ENCODE results near the gene CHD3. TPM values are rescaled to one million over a fixed set of nuclear protein-coding genes. Genes with fewer than 3 reads are reported as not detected.
A peak's percentile ranks its signal among the peaks of the same experiment; 100 is the strongest.

CHD3 gene
- total and polyA plus RNA-seq, 2 donors from 2014 or later: 41.5 to 94.6 TPM

DNA sequence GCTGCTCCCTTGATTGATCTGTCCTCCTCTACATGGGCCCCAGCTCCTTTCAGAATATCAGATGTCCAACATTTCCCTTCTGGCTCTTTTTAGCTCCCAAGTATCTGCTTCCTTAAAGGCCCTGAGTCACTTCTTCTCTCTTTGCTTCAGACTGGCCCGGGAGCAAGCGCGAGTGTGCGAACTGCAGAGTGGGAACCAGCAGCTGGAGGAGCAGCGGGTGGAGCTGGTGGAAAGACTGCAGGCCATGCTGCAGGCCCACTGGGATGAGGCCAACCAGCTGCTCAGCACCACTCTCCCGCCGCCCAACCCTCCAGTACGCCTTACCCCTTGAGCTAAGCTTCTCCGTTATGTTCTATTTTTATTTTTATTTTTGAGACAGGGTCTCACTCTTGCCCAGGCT is 55.7 kb downstream of the CHD3 start:
- Histone ChIP-seq H3K27me3 (ENCODE audit: control insufficient read depth, insufficient read depth, low read length) (no peaks in the 10 kb centered on the region), H3K4me3 (ENCODE audit: low read length in 3 of 3) (no peak overlapping the region), H3K36me3 (ENCODE audit: control insufficient read depth in 2 of 3, insufficient read depth in 3 of 3, low read length in 3 of 3) (peaks cover 11 to 53% (median 44%) of the 10 kb centered on the region in 3 donors), H3K9ac (ENCODE audit: low read length in 3 of 3) (no peak overlapping the region), H3K27ac (ENCODE audit: low read depth in 2 of 2, low read length in 2 of 2) (no peak overlapping the region), H3K4me1 (ENCODE audit: control insufficient read depth in 2 of 3, insufficient read depth in 2 of 3, low read depth in 1 of 3, low read length in 3 of 3) (no peaks in the 10 kb centered on the region), H3K9me3 (ENCODE audit: control insufficient read depth in 2 of 3, insufficient read depth in 1 of 3, low read length in 3 of 3) (no peaks in the 10 kb centered on the region)
- intact Hi-C loops (cut with DNase I): no loop called here
- TF ChIP-seq, protein P1, sequence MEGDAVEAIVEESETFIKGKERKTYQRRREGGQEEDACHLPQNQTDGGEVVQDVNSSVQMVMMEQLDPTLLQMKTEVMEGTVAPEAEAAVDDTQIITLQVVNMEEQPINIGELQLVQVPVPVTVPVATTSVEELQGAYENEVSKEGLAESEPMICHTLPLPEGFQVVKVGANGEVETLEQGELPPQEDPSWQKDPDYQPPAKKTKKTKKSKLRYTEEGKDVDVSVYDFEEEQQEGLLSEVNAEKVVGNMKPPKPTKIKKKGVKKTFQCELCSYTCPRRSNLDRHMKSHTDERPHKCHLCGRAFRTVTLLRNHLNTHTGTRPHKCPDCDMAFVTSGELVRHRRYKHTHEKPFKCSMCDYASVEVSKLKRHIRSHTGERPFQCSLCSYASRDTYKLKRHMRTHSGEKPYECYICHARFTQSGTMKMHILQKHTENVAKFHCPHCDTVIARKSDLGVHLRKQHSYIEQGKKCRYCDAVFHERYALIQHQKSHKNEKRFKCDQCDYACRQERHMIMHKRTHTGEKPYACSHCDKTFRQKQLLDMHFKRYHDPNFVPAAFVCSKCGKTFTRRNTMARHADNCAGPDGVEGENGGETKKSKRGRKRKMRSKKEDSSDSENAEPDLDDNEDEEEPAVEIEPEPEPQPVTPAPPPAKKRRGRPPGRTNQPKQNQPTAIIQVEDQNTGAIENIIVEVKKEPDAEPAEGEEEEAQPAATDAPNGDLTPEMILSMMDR (IDR thresholded peaks at IDR 0.05; ENCODE audit: borderline replicate concordance, extremely low read depth, insufficient read depth): no peak
- no peak for FAIRE-seq
- peak in 1 of 5 donors; percentile 4 for DNase-seq

DNA sequence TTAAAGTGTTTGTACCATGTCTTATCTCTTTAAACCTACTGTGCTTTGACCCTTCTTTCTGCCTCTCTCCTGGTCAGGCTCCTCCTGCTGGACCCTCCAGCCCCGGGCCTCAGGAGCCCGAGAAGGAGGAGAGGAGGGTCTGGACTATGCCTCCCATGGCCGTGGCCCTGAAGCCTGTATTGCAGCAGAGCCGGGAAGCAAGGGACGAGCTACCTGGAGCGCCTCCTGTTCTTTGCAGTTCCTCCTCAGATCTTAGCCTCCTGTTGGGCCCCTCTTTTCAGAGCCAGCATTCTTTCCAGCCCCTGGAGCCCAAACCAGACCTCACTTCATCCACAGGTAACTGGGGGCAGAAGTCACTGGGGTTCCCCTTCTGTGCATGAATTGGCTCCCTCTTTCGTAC is 57.1 kb downstream of the CHD3 start:
- TF ChIP-seq, protein P1 (IDR thresholded peaks at IDR 0.05; ENCODE audit: borderline replicate concordance, extremely low read depth, insufficient read depth): no peak
- no peak for FAIRE-seq
- Histone ChIP-seq H3K9me3 (ENCODE audit: control insufficient read depth in 2 of 3, insufficient read depth in 1 of 3, low read length in 3 of 3) (no peaks in the 10 kb centered on the region), H3K4me1 (ENCODE audit: control insufficient read depth in 2 of 3, insufficient read depth in 2 of 3, low read depth in 1 of 3, low read length in 3 of 3) (no peaks in the 10 kb centered on the region), H3K4me3 (ENCODE audit: low read length in 3 of 3) (no peak overlapping the region), H3K27me3 (ENCODE audit: control insufficient read depth, insufficient read depth, low read length) (no peaks in the 10 kb centered on the region), H3K27ac (ENCODE audit: low read depth in 2 of 2, low read length in 2 of 2) (no peak overlapping the region), H3K9ac (ENCODE audit: low read length in 3 of 3) (no peak overlapping the region), H3K36me3 (ENCODE audit: control insufficient read depth in 2 of 3, insufficient read depth in 3 of 3, low read length in 3 of 3) (peaks cover 11 to 42% (median 33%) of the 10 kb centered on the region in 3 donors)
- DNase-seq: peak in 1 of 5 donors; percentile 7
- intact Hi-C loops (cut with DNase I): no loop called here

GRCh38 chr17:7946441-7946840 is 57.9 kb downstream of the CHD3 start:
- DNase-seq (peak in 1 of 5 donors; percentile 5), FAIRE-seq (no peak)
- Histone ChIP-seq H3K4me3 (ENCODE audit: low read length in 3 of 3) (no peak overlapping the region), H3K27ac (ENCODE audit: low read depth in 2 of 2, low read length in 2 of 2) (no peak overlapping the region), H3K27me3 (ENCODE audit: control insufficient read depth, insufficient read depth, low read length) (no peaks in the 10 kb centered on the region), H3K9ac (ENCODE audit: low read length in 3 of 3) (no peak overlapping the region), H3K4me1 (ENCODE audit: control insufficient read depth in 2 of 3, insufficient read depth in 2 of 3, low read depth in 1 of 3, low read length in 3 of 3) (no peaks in the 10 kb centered on the region), H3K36me3 (ENCODE audit: control insufficient read depth in 2 of 3, insufficient read depth in 3 of 3, low read length in 3 of 3) (peaks cover 11 to 39% (median 30%) of the 10 kb centered on the region in 3 donors), H3K9me3 (ENCODE audit: control insufficient read depth in 2 of 3, insufficient read depth in 1 of 3, low read length in 3 of 3) (no peaks in the 10 kb centered on the region)
- intact Hi-C loops (cut with DNase I): no loop called here
- TF ChIP-seq, protein P1 (IDR thresholded peaks at IDR 0.05; ENCODE audit: borderline replicate concordance, extremely low read depth, insufficient read depth): no peak

DNA sequence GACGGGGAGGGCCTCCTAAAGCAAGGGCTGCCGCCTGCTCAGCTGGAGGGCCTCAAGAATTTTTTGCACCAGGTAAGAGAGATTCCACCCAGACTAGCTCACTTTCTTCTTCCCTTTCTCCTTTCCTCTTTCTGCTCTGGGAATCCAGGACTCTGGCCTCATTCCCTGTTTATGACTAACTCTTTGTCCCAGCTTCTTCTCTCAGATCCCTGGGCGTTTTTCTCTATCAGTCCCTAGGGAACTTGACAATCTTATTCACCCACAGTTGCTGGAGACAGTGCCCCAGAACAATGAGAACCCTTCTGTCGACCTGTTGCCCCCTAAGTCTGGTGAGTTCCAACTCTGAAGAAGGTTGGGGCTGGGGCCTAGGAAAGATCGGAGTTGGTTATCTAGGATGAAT is 59.1 kb downstream of the CHD3 start:
- H3K4me3 ChIP-seq (ENCODE audit: low read length in 3 of 3): no peak overlapping the region
- H3K36me3 ChIP-seq (ENCODE audit: control insufficient read depth in 2 of 3, insufficient read depth in 3 of 3, low read length in 3 of 3): peaks cover 11 to 35% (median 30%) of the 10 kb centered on the region in 3 donors
- no peaks in the 10 kb centered on the region for H3K27me3 ChIP-seq (ENCODE audit: control insufficient read depth, insufficient read depth, low read length)
- no peak for FAIRE-seq
- H3K9ac ChIP-seq (ENCODE audit: low read length in 3 of 3): no peak overlapping the region
- DNase-seq: peak in 1 of 5 donors; percentile 6
- TF ChIP-seq, protein P1 (IDR thresholded peaks at IDR 0.05; ENCODE audit: borderline replicate concordance, extremely low read depth, insufficient read depth): no peak
- H3K4me1 ChIP-seq (ENCODE audit: control insufficient read depth in 2 of 3, insufficient read depth in 2 of 3, low read depth in 1 of 3, low read length in 3 of 3): no peaks in the 10 kb centered on the region
- intact Hi-C loops (cut with DNase I): no loop called here
- H3K9me3 ChIP-seq (ENCODE audit: control insufficient read depth in 2 of 3, insufficient read depth in 1 of 3, low read length in 3 of 3): no peaks in the 10 kb centered on the region
- no peak overlapping the region for H3K27ac ChIP-seq (ENCODE audit: low read depth in 2 of 2, low read length in 2 of 2)
